Stimulated activated naive CD8-positive, alpha-beta T cell treated with anti-CD3 and anti-CD28 coated beads, Interleukin-15, Interleukin-2, amounts not matched to agents 100 ng/mL and 50 ng/mL, for 24 hours (primary cell): ENCODE measurements around the gene KEAP1.
A peak's percentile ranks its signal among the peaks of the same experiment; 100 is the strongest.

Experiments
- H3K27ac Mint-ChIP-seq: one replicate; pipeline ENCODE4 v1.8.0; 2021; ENCODE audit warnings: mild to moderate bottlenecking, mixed read lengths
- H3K27me3 Mint-ChIP-seq: one replicate; pipeline ENCODE4 v1.8.0; 2021; ENCODE audit warnings: mixed read lengths
- H3K36me3 Mint-ChIP-seq: one replicate; pipeline ENCODE4 v1.8.0; 2021; ENCODE audit warnings: low read depth, mixed read lengths
- H3K4me1 Mint-ChIP-seq: one replicate; pipeline ENCODE4 v1.8.0; 2021; ENCODE audit warnings: low read depth, mixed read lengths
- H3K4me3 Mint-ChIP-seq: one replicate; pipeline ENCODE4 v1.8.0; 2021; ENCODE audit warnings: mild to moderate bottlenecking, mixed read lengths
- H3K9me3 Mint-ChIP-seq: one replicate; pipeline ENCODE4 v1.8.0; 2021; ENCODE audit warnings: mixed read lengths

Gene KEAP1

DNA sequence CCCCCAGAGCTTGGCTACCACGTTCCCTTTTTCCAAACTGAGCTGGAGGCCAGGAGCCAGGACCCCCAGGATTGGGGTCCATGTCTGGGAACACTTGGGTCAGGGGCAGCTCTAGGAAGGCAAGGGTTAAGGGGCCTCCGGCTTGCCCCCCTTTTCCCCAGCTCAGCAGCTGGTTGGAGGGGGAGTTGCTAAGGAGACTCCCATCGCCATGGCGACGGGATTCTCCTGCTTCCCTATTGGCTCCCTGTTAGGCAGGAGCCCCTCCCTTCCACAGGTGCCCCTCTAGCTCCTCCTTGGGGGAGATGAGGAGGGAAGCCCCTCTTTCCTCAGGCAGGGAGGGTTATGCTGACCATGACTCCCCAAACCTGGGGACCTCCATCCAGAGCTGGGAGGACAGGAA lies 48.9 kb downstream of the KEAP1 start:
- Mint-ChIP-seq H3K4me1 (peaks cover 3% of the 10 kb centered on the region), H3K9me3 (no peaks in the 10 kb centered on the region), H3K27me3 (peaks cover 3% of the 10 kb centered on the region), H3K4me3 (no peak overlapping the region), H3K27ac (no peak overlapping the region), H3K36me3 (peaks cover 4% of the 10 kb centered on the region)

DNA sequence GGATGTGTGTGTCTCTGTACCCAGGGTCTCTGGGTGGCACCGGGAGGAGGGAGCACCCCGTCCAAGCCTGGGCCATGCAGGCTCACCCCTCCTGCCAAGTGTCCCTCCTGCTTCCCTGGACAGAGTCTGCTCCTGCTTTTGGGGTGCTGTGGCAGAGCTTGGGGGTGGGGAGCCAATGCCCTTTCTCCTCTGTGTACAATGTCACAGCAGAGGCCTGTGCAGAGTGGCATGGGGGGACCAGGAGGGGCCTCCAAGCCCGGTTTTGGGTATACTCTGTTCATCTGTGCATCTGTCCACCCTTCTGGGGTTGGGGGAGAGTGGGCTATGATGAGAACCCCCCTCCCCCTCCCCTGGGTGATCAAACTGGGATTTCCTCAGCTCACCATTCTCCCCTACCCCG lies 49.3 kb downstream of the KEAP1 start:
- peaks cover 3% of the 10 kb centered on the region for H3K4me1 Mint-ChIP-seq
- H3K9me3 Mint-ChIP-seq = no peaks in the 10 kb centered on the region
- peaks cover 4% of the 10 kb centered on the region for H3K36me3 Mint-ChIP-seq
- H3K4me3 Mint-ChIP-seq = no peak overlapping the region
- H3K27me3 Mint-ChIP-seq = peaks cover 3% of the 10 kb centered on the region
- H3K27ac Mint-ChIP-seq = no peak overlapping the region

DNA sequence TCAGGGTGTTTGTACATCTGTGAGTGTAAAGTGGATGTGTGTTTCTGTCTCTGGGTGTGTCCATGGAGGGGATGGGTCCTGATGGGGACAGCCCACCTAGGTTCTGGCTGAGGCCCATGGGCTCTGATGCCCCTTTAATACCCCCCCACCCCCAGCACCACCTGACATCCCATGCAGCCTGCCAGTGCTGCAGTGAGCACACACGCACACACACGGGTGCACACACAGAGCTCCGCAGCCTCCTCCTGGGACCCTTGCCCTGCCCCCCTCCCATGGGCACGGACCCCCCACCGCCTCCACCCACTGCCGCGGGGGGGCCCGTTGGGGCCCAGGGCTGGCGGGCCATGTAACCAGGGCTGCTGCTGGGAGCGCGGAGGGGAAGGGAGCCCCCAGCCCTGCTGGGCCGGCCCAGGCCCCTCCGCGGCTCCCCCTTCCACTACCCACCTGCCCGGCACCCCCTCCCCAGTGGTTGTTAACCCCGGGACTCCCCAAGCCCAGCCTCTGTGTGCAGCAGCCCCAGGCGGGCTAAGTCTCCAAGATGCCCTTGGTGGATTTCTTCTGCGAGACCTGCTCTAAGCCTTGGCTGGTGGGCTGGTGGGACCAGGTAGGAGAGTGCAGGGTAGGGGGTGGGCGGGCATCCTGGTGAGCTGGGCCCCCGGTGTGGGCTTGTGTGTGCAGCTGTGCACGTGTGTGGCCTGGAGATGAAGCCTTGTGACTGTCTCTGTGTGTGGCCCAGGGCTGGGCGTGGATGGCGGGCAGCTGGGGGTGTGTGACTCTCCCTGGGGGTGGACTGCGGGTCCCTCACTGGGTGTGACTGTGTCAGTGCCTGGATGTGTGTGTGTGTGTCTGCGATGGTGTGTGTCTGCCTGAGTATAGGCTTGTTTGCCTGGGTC lies 50.2 kb downstream of the KEAP1 start:
- H3K27ac Mint-ChIP-seq = no peak overlapping the region
- H3K27me3 Mint-ChIP-seq = peaks cover 3% of the 10 kb centered on the region
- peaks cover 4% of the 10 kb centered on the region for H3K36me3 Mint-ChIP-seq
- H3K4me1 Mint-ChIP-seq = peaks cover 3% of the 10 kb centered on the region
- no peaks in the 10 kb centered on the region for H3K9me3 Mint-ChIP-seq
- no peak overlapping the region for H3K4me3 Mint-ChIP-seq

DNA sequence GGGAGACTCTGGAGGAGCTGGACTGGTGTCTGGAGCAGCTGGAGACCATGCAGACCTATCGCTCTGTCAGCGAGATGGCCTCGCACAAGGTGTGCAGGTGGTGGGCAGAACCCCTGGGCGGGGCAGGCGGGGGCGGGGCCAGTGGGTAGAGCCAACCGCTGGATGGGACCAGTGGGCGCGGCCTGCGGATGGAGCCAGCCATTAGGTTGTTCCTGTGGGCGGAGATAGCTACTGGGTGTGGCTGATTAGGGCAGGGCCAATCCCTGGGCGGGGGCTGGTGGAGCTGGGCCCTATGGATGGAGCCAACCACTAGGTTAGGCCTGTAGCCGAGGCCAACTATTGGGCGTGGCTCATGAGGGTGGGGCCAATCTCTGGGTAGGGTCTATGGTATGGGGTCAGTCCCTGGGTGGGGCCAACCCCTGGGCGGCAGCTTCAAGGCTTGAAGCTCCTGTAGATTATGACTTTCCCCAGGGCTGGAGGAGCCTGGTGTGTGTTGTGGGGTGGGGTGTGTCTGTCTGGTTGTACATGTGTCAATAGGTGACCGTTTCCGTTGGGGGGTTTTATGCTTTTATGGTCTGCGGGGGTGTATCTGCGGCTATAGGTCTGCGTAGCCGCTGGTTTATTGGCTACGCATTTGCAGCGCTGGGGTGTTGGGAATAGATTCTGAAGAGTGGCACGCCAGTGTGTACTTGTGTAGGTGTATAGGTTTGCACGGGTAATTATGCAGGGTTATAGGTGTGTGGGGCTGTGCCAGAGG lies 52.1 kb downstream of the KEAP1 start:
- H3K4me1 Mint-ChIP-seq = peaks cover 3% of the 10 kb centered on the region
- no peak overlapping the region for H3K4me3 Mint-ChIP-seq
- no peak overlapping the region for H3K27ac Mint-ChIP-seq
- peaks cover 3% of the 10 kb centered on the region for H3K27me3 Mint-ChIP-seq
- peaks cover 4% of the 10 kb centered on the region for H3K36me3 Mint-ChIP-seq
- H3K9me3 Mint-ChIP-seq = no peaks in the 10 kb centered on the region

DNA sequence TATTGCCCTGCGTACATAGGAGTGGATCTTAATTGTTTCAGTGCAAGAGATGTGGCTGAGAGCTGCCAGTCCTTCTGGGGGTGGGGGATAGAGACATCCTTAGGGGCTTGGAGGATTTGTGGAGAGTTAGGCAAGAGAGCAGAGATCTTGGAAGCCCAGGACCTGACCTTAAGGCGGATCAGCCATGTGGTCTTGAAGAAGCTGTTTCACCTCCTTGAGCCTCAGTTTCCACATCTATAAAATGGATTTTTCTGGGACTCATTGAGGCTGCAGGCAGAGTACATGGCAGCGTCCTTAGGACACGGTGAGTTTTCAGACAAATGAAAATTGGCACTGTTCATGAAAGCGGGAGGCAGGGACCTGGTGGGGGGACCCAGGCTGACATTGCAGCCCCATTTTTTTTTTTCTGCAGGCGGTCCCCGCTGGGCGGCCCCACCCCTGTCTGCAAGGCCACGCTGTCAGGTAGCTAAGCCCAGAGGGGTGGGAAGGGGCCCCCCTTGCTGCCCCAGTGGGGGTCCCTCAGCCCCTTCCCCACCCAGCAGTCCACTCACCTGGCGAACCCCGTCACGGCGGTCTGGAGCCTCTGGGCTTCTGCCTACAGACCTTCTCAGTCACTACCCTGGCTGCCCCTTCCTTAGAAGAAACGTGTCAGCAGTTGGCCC lies 52.8 kb downstream of the KEAP1 start:
- no peaks in the 10 kb centered on the region for H3K9me3 Mint-ChIP-seq
- H3K4me3 Mint-ChIP-seq = no peak overlapping the region
- peak overlapping the region; percentile 1 for H3K27ac Mint-ChIP-seq
- H3K27me3 Mint-ChIP-seq = peaks cover 3% of the 10 kb centered on the region
- H3K4me1 Mint-ChIP-seq = peaks cover 3% of the 10 kb centered on the region
- peaks cover 4% of the 10 kb centered on the region for H3K36me3 Mint-ChIP-seq

DNA sequence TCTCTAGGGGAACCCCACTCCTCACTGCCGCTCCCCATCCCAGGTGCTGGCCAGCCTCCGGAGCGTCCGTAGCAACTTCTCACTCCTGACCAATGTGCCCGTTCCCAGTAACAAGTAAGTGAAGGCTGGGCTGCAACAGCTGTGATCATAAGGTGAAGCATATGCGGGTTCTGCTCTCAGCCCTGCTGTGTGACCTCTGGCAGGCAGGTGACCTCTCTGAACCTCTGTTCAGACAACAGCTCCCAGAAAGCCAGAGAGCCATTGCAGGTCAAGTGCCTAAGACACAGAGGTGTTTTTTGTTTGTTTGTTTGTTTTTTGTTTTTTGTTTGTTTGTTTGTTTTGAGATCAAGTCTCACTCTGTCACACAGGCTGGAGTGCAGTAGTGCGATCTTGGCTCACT lies 54.1 kb downstream of the KEAP1 start:
- Mint-ChIP-seq H3K4me3 (no peak overlapping the region), H3K27me3 (peaks cover 3% of the 10 kb centered on the region), H3K27ac (no peak overlapping the region), H3K9me3 (no peaks in the 10 kb centered on the region), H3K4me1 (peaks cover 3% of the 10 kb centered on the region), H3K36me3 (peaks cover 4% of the 10 kb centered on the region)

DNA sequence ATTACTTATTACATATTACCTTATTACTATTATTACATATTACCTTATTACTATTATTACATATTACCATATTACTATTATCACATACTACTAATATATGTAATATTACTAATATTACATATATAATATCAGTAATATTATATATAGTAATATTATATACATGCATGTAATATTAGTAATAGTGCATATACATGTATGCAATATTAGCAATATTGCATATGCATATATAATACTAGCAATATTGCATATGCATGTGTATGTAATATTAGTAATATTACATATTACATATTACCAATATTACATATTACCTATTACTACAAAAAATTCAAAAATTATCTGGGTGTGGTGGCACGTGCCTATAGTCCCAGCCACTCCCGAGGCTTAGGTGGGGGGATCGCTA lies 60.5 kb downstream of the KEAP1 start:
- Mint-ChIP-seq H3K9me3 (no peaks in the 10 kb centered on the region), H3K4me1 (no peaks in the 10 kb centered on the region), H3K27me3 (no peaks in the 10 kb centered on the region), H3K36me3 (no peaks in the 10 kb centered on the region), H3K27ac (no peak overlapping the region), H3K4me3 (no peak overlapping the region)

DNA sequence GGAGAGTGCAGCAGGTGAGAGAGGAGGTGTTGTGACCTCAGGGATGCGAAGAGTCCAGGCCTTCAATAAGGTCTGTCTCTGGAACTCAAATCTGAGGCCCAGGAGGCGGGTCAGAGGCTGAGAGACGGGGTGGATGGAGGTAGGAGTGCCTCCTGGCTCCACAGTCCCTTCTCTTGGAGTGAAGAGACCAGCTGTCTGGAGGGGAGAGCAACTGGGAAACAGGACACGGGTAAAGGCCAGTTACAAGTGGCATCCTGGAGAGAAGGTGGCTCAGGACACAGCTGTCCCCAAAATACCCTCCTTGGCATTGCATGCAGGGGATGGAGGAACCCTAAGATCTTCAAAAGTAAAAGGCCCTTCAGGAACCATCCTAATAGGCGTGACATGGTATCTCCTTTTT lies 63.6 kb downstream of the KEAP1 start:
- Mint-ChIP-seq H3K4me1 (peaks cover 7% of the 10 kb centered on the region), H3K27ac (no peak overlapping the region)

More for the DNA sequence above, 63.6 kb downstream of the KEAP1 start:
- Mint-ChIP-seq H3K4me3 (no peak overlapping the region), H3K9me3 (no peaks in the 10 kb centered on the region), H3K36me3 (no peaks in the 10 kb centered on the region), H3K27me3 (no peaks in the 10 kb centered on the region)
